B cell (primary cell): ENCODE data around the gene NUBP2. TPM values are rescaled to one million over a fixed set of nuclear protein-coding genes. Genes with fewer than 3 reads are reported as not detected.

Source experiments
- ATAC-seq: fragments of 200-7000 bp; cut with Tn5 transposase; one replicate; pipeline ENCODE4 v1.10.0; 2021; ENCODE audit warnings: low read depth, mild to moderate bottlenecking, moderate number of reproducible peaks, moderate library complexity
- CTCF ChIA-PET: fragments of 350-600 bp; sonication (Branson Sonifier 250); formaldehyde crosslinking; loops from one replicate; lab custom pipeline; 2021; ENCODE audit warnings: antibody characterized with exemption, inconsistent platforms; lab: Charles Lee
- POLR2A ChIA-PET: fragments of 350-600 bp; sonication (Branson Sonifier 250); formaldehyde crosslinking; loops from one replicate; lab custom pipeline; 2021; ENCODE audit warnings: antibody characterized with exemption; lab: Charles Lee
- DNase-seq: peaks from one replicate; pipeline ENCODE4 v3.0.0; 2013
- H2AFZ ChIP-seq: 2 replicates; pipeline ENCODE4 v1.6.1; 2012; ENCODE audit warnings: mild to moderate bottlenecking, low read depth, low read length; ENCODE audit not compliant: insufficient read depth, poor library complexity, severe bottlenecking
- H3K27ac ChIP-seq, 2 donors: 1 replicate in 1 of 2; 2 replicates in 1 of 2; pipeline ENCODE4 v1.5.1; 2012 to 2013; ENCODE audit warnings: low read length in 2 of 2, mild to moderate bottlenecking in 2 of 2, moderate library complexity in 1 of 2
- H3K27me3 ChIP-seq, 4 experiments: fragments of 200-600 bp in 1 of 4; sonication (generic) in 1 of 4; replicated peaks in 1 of 4; 1 replicate in 2 of 4; 2 replicates in 2 of 4; pipeline versions ENCODE4 v1.6.1 to v1.7.0; 2013 to 2016; ENCODE audit warnings: low read length in 3 of 4, mild to moderate bottlenecking in 2 of 4, mixed read lengths in 1 of 4, moderate library complexity in 1 of 4; ENCODE audit not compliant: insufficient read depth in 4 of 4, control insufficient read depth in 3 of 4; ENCODE audit errors: control extremely low read depth in 1 of 4
- H3K36me3 ChIP-seq, 2 experiments: replicated peaks in 1 of 2; 1 replicate in 1 of 2; 2 replicates in 1 of 2; pipeline versions ENCODE4 v1.6.1 to v1.7.1; 2013; ENCODE audit warnings: low read length in 1 of 2; ENCODE audit not compliant: insufficient read depth in 2 of 2, control insufficient read depth in 1 of 2; ENCODE audit errors: control extremely low read depth in 1 of 2, extremely low read depth in 1 of 2
- H3K4me1 ChIP-seq, 2 donors: fragments of 200-600 bp in 1 of 2; sonication (generic) in 1 of 2; 1 replicate in 1 of 2; 2 replicates in 1 of 2; pipeline versions ENCODE4 v1.5.1 to v1.6.1; 2013 to 2017; ENCODE audit warnings: low read length in 2 of 2; ENCODE audit not compliant: control insufficient read depth in 2 of 2, insufficient read depth in 2 of 2
- H3K4me2 ChIP-seq: replicated peaks from 2 replicates; pipeline ENCODE3; 2012; ENCODE audit warnings: mild to moderate bottlenecking, low read depth, low read length; ENCODE audit not compliant: poor library complexity, severe bottlenecking
- H3K4me3 ChIP-seq, 5 experiments: fragments of 200-600 bp in 1 of 5; sonication (generic) in 1 of 5; 1 replicate in 3 of 5; 2 replicates in 2 of 5; pipeline versions ENCODE4 v1.5.1 to v1.7.0; 2011 to 2016; ENCODE audit warnings: low read length in 4 of 5, mild to moderate bottlenecking in 4 of 5, low read depth in 2 of 5, control low read depth in 1 of 5, moderate library complexity in 1 of 5; ENCODE audit not compliant: insufficient read depth in 1 of 5; ENCODE audit errors: control extremely low read depth in 1 of 5, extremely low read depth in 1 of 5
- H3K79me2 ChIP-seq: fragments of 200-600 bp; sonication (generic); one replicate; pipeline ENCODE4 v1.6.0; 2016; ENCODE audit warnings: low read length; ENCODE audit not compliant: control insufficient read depth, insufficient read depth
- H3K9ac ChIP-seq: fragments of 200-600 bp; sonication (generic); 2 replicates; pipeline ENCODE4 v1.6.1; 2017; ENCODE audit warnings: mild to moderate bottlenecking, low read length, moderate library complexity
- H3K9me3 ChIP-seq, 3 donors: one replicate each; pipeline versions ENCODE4 v1.6.1 to v1.7.1; 2013; ENCODE audit warnings: low read length in 2 of 3; ENCODE audit not compliant: control insufficient read depth in 2 of 3, insufficient read depth in 1 of 3; ENCODE audit errors: control extremely low read depth in 1 of 3
- H4K20me1 ChIP-seq: 2 replicates; pipeline ENCODE4 v1.6.0; 2012; ENCODE audit warnings: mild to moderate bottlenecking, low read length; ENCODE audit not compliant: insufficient read depth, control insufficient read depth, poor library complexity, severe bottlenecking
- H3K27ac Mint-ChIP-seq: one replicate; pipeline ENCODE4 v1.8.0; 2021; ENCODE audit warnings: mixed read lengths
- H3K27me3 Mint-ChIP-seq: one replicate; pipeline ENCODE4 v1.8.0; 2021; ENCODE audit warnings: mixed read lengths
- H3K4me1 Mint-ChIP-seq: one replicate; pipeline ENCODE4 v1.8.0; 2021; ENCODE audit warnings: mixed read lengths
- H3K4me3 Mint-ChIP-seq: one replicate; pipeline ENCODE4 v1.8.0; 2021; ENCODE audit warnings: mixed read lengths
- H3K9me3 Mint-ChIP-seq: one replicate; pipeline ENCODE4 v1.8.0; 2022; ENCODE audit warnings: mixed read lengths; ENCODE audit not compliant: insufficient read depth
- EZH2 ChIP-seq: IDR thresholded peaks from 2 replicates; pipeline ENCODE4 v1.6.1; 2012; ENCODE audit warnings: borderline replicate concordance, low read depth, mild to moderate bottlenecking, moderate library complexity, low read length; ENCODE audit not compliant: insufficient read depth, poor library complexity, severe bottlenecking
- WGBS: methylation state at CpG from one replicate; pipeline ENCODE4 v1.1.5; 2013; ENCODE audit warnings: missing lambda C conversion rate; ENCODE audit not compliant: insufficient coverage; 5-methylcytosine and 5-hydroxymethylcytosine counted together
- intact Hi-C: fragments of 100-400 bp; cut with micrococcal nuclease; formaldehyde crosslinking; loops from one replicate; pipeline ENCODE4 v1.10.0; 2022
- polyA plus RNA-seq: library from polyadenylated mRNA; depleted of rRNA; stranded (reverse); fragments of >200 nt; gene quantifications from 2 replicates; pipeline ENCODE4 v1.2.3, GENCODE V29; 2012
- total RNA-seq, 2 donors: library from RNA; stranded (reverse); fragments of 120-200 nt in 1 of 2; gene quantifications; 1 replicate in 1 of 2; 2 replicates in 1 of 2; pipeline versions ENCODE4 v1.2.3 to v1.2.4, GENCODE V29; 2013 to 2022
- TF ChIP-seq, protein P1 (sequence below): fragments of 200-600 bp; IDR thresholded peaks from one replicate; pipeline ENCODE4 v1.8.0; 2022; ENCODE audit warnings: antibody characterized with exemption, mild to moderate bottlenecking

NUBP2 gene
- total and polyA plus RNA-seq, 2 donors (not counting 1 experiment from before 2014, with no cell fraction given), result 50.2 to 71.7 TPM

DNA sequence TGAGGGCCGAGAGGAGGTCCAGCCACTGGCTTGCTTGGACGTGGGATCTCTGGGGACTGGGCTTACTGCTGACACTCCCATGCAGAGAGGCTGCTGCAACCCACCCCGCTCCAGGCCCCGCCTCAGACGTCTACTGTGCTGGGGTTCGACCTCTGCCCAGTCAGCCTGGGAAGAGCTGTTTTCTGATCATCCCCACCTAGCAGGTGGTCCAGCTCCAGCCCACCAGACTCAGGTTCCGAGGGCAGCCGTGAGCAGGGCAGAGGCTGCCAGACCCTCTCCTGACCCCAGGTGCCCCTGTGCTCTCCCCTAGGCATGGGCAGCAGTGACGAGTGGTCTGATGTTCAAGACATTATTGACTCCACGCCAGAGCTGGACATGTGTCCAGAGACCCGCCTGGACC lies 34.8 kb upstream of the NUBP2 start:
- no peak overlapping the region for H3K27ac ChIP-seq
- Mint-ChIP-seq H3K27ac (no peak overlapping the region), H3K27me3 (no peaks in the 10 kb centered on the region), H3K4me3 (no peak overlapping the region), H3K4me1 (no peaks in the 10 kb centered on the region), H3K9me3 (no peaks in the 10 kb centered on the region)
- no peaks in the 10 kb centered on the region for H3K9me3 ChIP-seq
- intact Hi-C loops, result no loop called here
- H3K79me2 ChIP-seq, result peaks cover 42% of the 10 kb centered on the region
- CTCF ChIA-PET, result no interaction called here
- no peaks in the 10 kb centered on the region for H3K27me3 ChIP-seq
- no peak overlapping the region for H2AFZ ChIP-seq
- DNase-seq (no peak), ATAC-seq (no peak)
- 99% methylated on average over 11 of the region's 11 CpGs for WGBS
- H3K36me3 ChIP-seq, result peaks cover 0 to 75% of the 10 kb centered on the region in 2 experiments
- H3K4me3 ChIP-seq, result no peak overlapping the region
- no peaks in the 10 kb centered on the region for H3K4me1 ChIP-seq
- TF ChIP-seq, protein P1, sequence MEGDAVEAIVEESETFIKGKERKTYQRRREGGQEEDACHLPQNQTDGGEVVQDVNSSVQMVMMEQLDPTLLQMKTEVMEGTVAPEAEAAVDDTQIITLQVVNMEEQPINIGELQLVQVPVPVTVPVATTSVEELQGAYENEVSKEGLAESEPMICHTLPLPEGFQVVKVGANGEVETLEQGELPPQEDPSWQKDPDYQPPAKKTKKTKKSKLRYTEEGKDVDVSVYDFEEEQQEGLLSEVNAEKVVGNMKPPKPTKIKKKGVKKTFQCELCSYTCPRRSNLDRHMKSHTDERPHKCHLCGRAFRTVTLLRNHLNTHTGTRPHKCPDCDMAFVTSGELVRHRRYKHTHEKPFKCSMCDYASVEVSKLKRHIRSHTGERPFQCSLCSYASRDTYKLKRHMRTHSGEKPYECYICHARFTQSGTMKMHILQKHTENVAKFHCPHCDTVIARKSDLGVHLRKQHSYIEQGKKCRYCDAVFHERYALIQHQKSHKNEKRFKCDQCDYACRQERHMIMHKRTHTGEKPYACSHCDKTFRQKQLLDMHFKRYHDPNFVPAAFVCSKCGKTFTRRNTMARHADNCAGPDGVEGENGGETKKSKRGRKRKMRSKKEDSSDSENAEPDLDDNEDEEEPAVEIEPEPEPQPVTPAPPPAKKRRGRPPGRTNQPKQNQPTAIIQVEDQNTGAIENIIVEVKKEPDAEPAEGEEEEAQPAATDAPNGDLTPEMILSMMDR, result no peak
- TF ChIP-seq EZH2, result no peak
- H3K4me2 ChIP-seq, result no peak overlapping the region
- POLR2A ChIA-PET, result no interaction called here
- H3K9ac ChIP-seq, result no peak overlapping the region
- peaks cover 48% of the 10 kb centered on the region for H4K20me1 ChIP-seq

DNA sequence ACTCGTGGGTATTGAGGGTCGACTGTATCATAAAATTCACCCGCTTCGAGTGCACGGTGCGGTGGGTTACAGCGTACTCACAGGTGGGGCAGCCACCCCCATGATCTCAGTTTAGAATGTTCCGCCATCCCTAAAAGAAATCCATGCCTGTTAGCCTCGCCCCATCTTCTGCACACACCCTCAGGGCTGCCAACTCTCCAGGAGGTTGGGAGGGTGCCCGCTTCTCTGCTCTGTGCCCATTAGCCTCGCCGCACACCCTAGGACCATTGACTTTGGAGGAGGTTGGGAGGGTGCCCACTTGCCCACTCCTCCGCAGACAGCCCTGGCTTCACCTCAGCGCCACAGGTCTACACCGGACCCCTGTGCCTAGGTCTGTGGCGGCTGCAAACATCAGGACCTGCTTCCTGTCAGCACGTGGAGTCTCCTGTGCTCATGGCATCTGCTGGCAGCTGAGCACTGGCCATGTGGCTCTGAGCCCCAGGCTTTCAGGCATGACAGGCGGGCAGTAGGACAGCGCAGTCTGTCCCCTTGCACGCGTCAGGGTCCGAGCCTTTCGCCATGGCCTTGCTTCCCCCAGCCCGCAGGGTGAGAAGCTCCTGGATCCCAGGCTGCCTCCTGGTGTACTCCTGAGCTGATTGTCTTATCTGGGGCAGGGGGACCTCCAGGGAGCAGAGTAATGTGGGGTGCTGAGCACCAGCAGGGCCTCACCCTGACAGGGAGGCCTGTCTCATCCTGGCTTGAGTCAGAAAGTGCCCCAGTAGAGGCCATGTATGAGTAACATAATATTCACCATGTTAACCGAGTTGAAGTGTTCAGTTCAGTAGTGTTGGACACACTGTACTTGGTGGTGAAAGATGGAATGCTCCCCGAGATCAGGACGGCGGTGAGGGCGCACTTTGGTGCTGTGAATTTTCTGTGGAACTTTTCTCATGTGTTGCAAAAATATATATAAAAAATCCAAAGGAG lies 33.3 kb upstream of the NUBP2 start:
- Histone ChIP-seq H3K79me2 (peaks cover 29% of the 10 kb centered on the region), H3K4me2 (no peak overlapping the region), H3K4me3 (no peak overlapping the region), H4K20me1 (peaks cover 35% of the 10 kb centered on the region), H3K27ac (no peak overlapping the region), H2AFZ (no peak overlapping the region), H3K9ac (no peak overlapping the region), H3K27me3 (no peaks in the 10 kb centered on the region), H3K9me3 (no peaks in the 10 kb centered on the region), H3K4me1 (no peaks in the 10 kb centered on the region), H3K36me3 (peaks cover 0 to 68% of the 10 kb centered on the region in 2 experiments)
- no peak for TF ChIP-seq EZH2
- TF ChIP-seq, protein P1, result no peak
- POLR2A ChIA-PET, result no interaction called here
- no peak overlapping the region for H3K4me3 Mint-ChIP-seq
- H3K27me3 Mint-ChIP-seq, result no peaks in the 10 kb centered on the region
- WGBS, result 96% methylated on average over 17 of the region's 29 CpGs
- CTCF ChIA-PET, result no interaction called here
- no peaks in the 10 kb centered on the region for H3K9me3 Mint-ChIP-seq
- no peaks in the 10 kb centered on the region for H3K4me1 Mint-ChIP-seq
- intact Hi-C loops, result no loop called here
- no peak overlapping the region for H3K27ac Mint-ChIP-seq
- ATAC-seq, result no peak
- no peak for DNase-seq
